Measurements from ENCODE around the gene CD3E. TPM values are rescaled to one million over a fixed set of nuclear protein-coding genes. Genes with fewer than 3 reads are reported as not detected.

CD3E gene
- total and polyA plus RNA-seq, 7 experiments from 2014 or later, result 392 to 1,286 (median 692) TPM

GRCh38 chr11:118341261-118341660 is 36.7 kb downstream of the CD3E start:
- Histone ChIP-seq H3K9me3 (ENCODE audit: control insufficient read depth in 2 of 3, low read length in 3 of 3) (no peaks in the 10 kb centered on the region), H3K4me3 (ENCODE audit: low read length) (peak overlapping the region; percentile 88), H3K4me1 (ENCODE audit: control insufficient read depth in 2 of 2, insufficient read depth in 2 of 2, low read length in 2 of 2) (peaks cover 32 to 33% of the 10 kb centered on the region in 2 donors), H3K27me3 (ENCODE audit: control insufficient read depth in 2 of 2, insufficient read depth in 2 of 2, low read length in 2 of 2) (no peaks in the 10 kb centered on the region), H3K27ac (ENCODE audit: low read depth, low read length) (peak overlapping the region; percentile 96), H3K36me3 (ENCODE audit: control insufficient read depth in 2 of 3, insufficient read depth in 3 of 3, low read length in 3 of 3) (peaks cover 0 to 13% (median 8%) of the 10 kb centered on the region in 3 experiments)
- POLR2A ChIA-PET, result interaction anchor here (0.6 to 3.7 kb wide), 9 partner anchors 8 to 1112 kb away, joined by 3 to 24 read pairs (median 7); partner anchors contain the start of genes DPAGT1, JAML and UBE4A
- intact Hi-C loops (cut with micrococcal nuclease), result loop anchor here (5.0 kb wide), 3 partner anchors 231 to 586 kb away; partner anchors contain the start of genes ARCN1 (in 1 of the 2), BCL9L (in 1 of the 2) and IL10RA (in 1 of the 2)
- CTCF ChIA-PET, result interaction anchor here (1.0 to 7.8 kb wide), 6 partner anchors 19 to 143 kb away, joined by 3 to 74 read pairs (median 5); partner anchors contain the start of genes CD3E and UBE4A
- peak overlapping the region; percentile 89 to 98 (median 96) for H3K4me3 Mint-ChIP-seq
- ATAC-seq (no peak), DNase-seq (no peak)
- H3K4me1 Mint-ChIP-seq, result peaks cover 37 to 67% (median 60%) of the 10 kb centered on the region in 7 donors
- no peaks in the 10 kb centered on the region for H3K27me3 Mint-ChIP-seq
- H3K36me3 Mint-ChIP-seq, result peaks cover 14 to 59% (median 50%) of the 10 kb centered on the region in 5 donors
- peaks cover 0 to 1% (median 0%) of the 10 kb centered on the region in 11 donors for H3K9me3 Mint-ChIP-seq
- H3K27ac Mint-ChIP-seq, result peak overlapping the region; percentile 84 to 100 (median 98)

- ChIA-PET CTCF (interaction anchor here (1.0 to 7.8 kb wide), 9 partner anchors 10 to 143 kb away, joined by 3 to 74 read pairs (median 5); partner anchors contain the start of genes CD3E and UBE4A), POLR2A (interaction anchor here (0.5 to 3.7 kb wide), 14 partner anchors 9 to 760 kb away, joined by 3 to 24 read pairs (median 5); partner anchors contain the start of genes DPAGT1, JAML, KMT2A and MPZL3)
- H3K4me1 ChIP-seq (ENCODE audit: control insufficient read depth in 2 of 2, insufficient read depth in 2 of 2, low read length in 2 of 2), result peaks cover 29 to 36% of the 10 kb centered on the region in 2 donors
- peaks cover 17 to 59% (median 48%) of the 10 kb centered on the region in 5 donors for H3K36me3 Mint-ChIP-seq
- ATAC-seq, result no peak
- no peaks in the 10 kb centered on the region for H3K27me3 ChIP-seq (ENCODE audit: control insufficient read depth in 2 of 2, insufficient read depth in 2 of 2, low read length in 2 of 2)
- H3K27ac Mint-ChIP-seq, result peak overlapping the region; percentile 84 to 100 (median 98)
- peak overlapping the region; percentile 96 for H3K27ac ChIP-seq (ENCODE audit: low read depth, low read length)
- H3K4me3 ChIP-seq (ENCODE audit: low read length), result peak overlapping the region; percentile 88
- no peaks in the 10 kb centered on the region for H3K27me3 Mint-ChIP-seq
- H3K36me3 ChIP-seq (ENCODE audit: control insufficient read depth in 2 of 3, insufficient read depth in 3 of 3, low read length in 3 of 3), result peaks cover 0 to 7% (median 2%) of the 10 kb centered on the region in 3 experiments
- H3K4me3 Mint-ChIP-seq, result peak overlapping the region; percentile 89 to 98 (median 96)
- peak in 5 of 9 donors; percentile 35 to 43 (median 39) for DNase-seq
- peaks cover 35 to 69% (median 57%) of the 10 kb centered on the region in 7 donors for H3K4me1 Mint-ChIP-seq
- H3K9me3 Mint-ChIP-seq, result peaks cover 0 to 1% (median 0%) of the 10 kb centered on the region in 11 donors
- intact Hi-C loops (cut with micrococcal nuclease), result loop anchor here (1.0 to 5.0 kb wide), 5 partner anchors 37 to 585 kb away; partner anchors contain the start of genes ARCN1 (in 1 of the 2), BCL9L (in 1 of the 2) and IL10RA (in 1 of the 2)
- no peaks in the 10 kb centered on the region for H3K9me3 ChIP-seq (ENCODE audit: control insufficient read depth in 2 of 3, low read length in 3 of 3)
These were observed 37.4 kb downstream of the CD3E start for GRCh38 chr11:118341815-118342489.

GRCh38 chr11:118342503-118343161 is 38.1 kb downstream of the CD3E start, which contains the start of gene CD3D:
Gene CD3D (minus strand): TSS chr11:118342705. CDS start chr11:118342607, 98 bp downstream.
- Mint-ChIP-seq H3K36me3 (peaks cover 18 to 61% (median 50%) of the 10 kb centered on the region in 5 donors), H3K4me3 (peak within 1 kb of the TSS; percentile 89 to 98 (median 96)), H3K9me3 (peaks cover 0 to 1% (median 0%) of the 10 kb centered on the region in 11 donors), H3K27me3 (no peaks in the 10 kb centered on the region), H3K4me1 (peaks cover 41 to 76% (median 62%) of the 10 kb centered on the region in 7 donors), H3K27ac (peak within 1 kb of the TSS; percentile 84 to 100 (median 98))
- ChIA-PET POLR2A (interaction anchor here (0.5 to 3.7 kb wide), 13 partner anchors 9 to 126 kb away, joined by 3 to 24 read pairs (median 5); partner anchors contain the start of genes JAML, KMT2A, MPZL3 and UBE4A), CTCF (interaction anchor here (0.9 to 7.8 kb wide), 9 partner anchors 9 to 143 kb away, joined by 3 to 74 read pairs (median 5); partner anchors contain the start of genes CD3E and UBE4A)
- Histone ChIP-seq H3K36me3 (ENCODE audit: control insufficient read depth in 2 of 3, insufficient read depth in 3 of 3, low read length in 3 of 3) (peaks cover 0 to 7% (median 0%) of the 10 kb centered on the region in 3 experiments), H3K4me1 (ENCODE audit: control insufficient read depth in 2 of 2, insufficient read depth in 2 of 2, low read length in 2 of 2) (peaks cover 32 to 35% of the 10 kb centered on the region in 2 donors), H3K4me3 (ENCODE audit: low read length) (peak within 1 kb of the TSS; percentile 88), H3K27me3 (ENCODE audit: control insufficient read depth in 2 of 2, insufficient read depth in 2 of 2, low read length in 2 of 2) (no peaks in the 10 kb centered on the region), H3K9me3 (ENCODE audit: control insufficient read depth in 2 of 3, low read length in 3 of 3) (no peaks in the 10 kb centered on the region), H3K27ac (ENCODE audit: low read depth, low read length) (peak within 1 kb of the TSS; percentile 96)
- DNase-seq (peak in 8 of 9 donors; percentile 64 to 91 (median 70)), ATAC-seq (peak; percentile 59)
- intact Hi-C loops (cut with micrococcal nuclease), result loop anchor here (1.0 to 5.0 kb wide), 5 partner anchors 37 to 585 kb away; partner anchors contain the start of genes ARCN1 (in 1 of the 2), BCL9L (in 1 of the 2) and IL10RA (in 1 of the 2)

GRCh38 chr11:118343248-118343647 is 38.7 kb downstream of the CD3E start:
- Histone ChIP-seq H3K9me3 (ENCODE audit: control insufficient read depth in 2 of 3, low read length in 3 of 3) (no peaks in the 10 kb centered on the region), H3K27me3 (ENCODE audit: control insufficient read depth in 2 of 2, insufficient read depth in 2 of 2, low read length in 2 of 2) (no peaks in the 10 kb centered on the region), H3K4me3 (ENCODE audit: low read length) (peak overlapping the region; percentile 88), H3K4me1 (ENCODE audit: control insufficient read depth in 2 of 2, insufficient read depth in 2 of 2, low read length in 2 of 2) (peaks cover 30 to 35% of the 10 kb centered on the region in 2 donors), H3K36me3 (ENCODE audit: control insufficient read depth in 2 of 3, insufficient read depth in 3 of 3, low read length in 3 of 3) (peaks cover 0 to 12% (median 0%) of the 10 kb centered on the region in 3 experiments), H3K27ac (ENCODE audit: low read depth, low read length) (peak overlapping the region; percentile 96)
- Mint-ChIP-seq H3K9me3 (peaks cover 0 to 1% (median 0%) of the 10 kb centered on the region in 11 donors), H3K27ac (peak overlapping the region; percentile 84 to 100 (median 98)), H3K36me3 (peaks cover 18 to 61% (median 51%) of the 10 kb centered on the region in 5 donors), H3K4me1 (peaks cover 44 to 77% (median 65%) of the 10 kb centered on the region in 7 donors), H3K27me3 (no peaks in the 10 kb centered on the region), H3K4me3 (peak overlapping the region; percentile 89 to 98 (median 96))
- POLR2A ChIA-PET, result interaction anchor here (0.6 to 3.7 kb wide), 8 partner anchors 8 to 118 kb away, joined by 3 to 24 read pairs (median 8); partner anchors contain the start of genes JAML, KMT2A and UBE4A
- CTCF ChIA-PET, result interaction anchor here (0.9 to 7.8 kb wide), 6 partner anchors 9 to 119 kb away, joined by 3 to 74 read pairs (median 4); partner anchors contain the start of gene CD3E
- DNase-seq (peak in 1 of 9 donors; percentile 20), ATAC-seq (no peak)
- intact Hi-C loops (cut with micrococcal nuclease), result loop anchor here (2.0 to 5.0 kb wide), 4 partner anchors 140 to 584 kb away; partner anchors contain the start of genes ARCN1 (in 1 of the 2), BCL9L (in 1 of the 2) and IL10RA (in 1 of the 2)

GRCh38 chr11:118343981-118344515 is 39.5 kb downstream of the CD3E start, which contains the start of gene CD3G:
Gene CD3G (plus strand): TSS chr11:118344344. CDS start chr11:118344424, 80 bp downstream.
- no peaks in the 10 kb centered on the region for H3K27me3 ChIP-seq (ENCODE audit: control insufficient read depth in 2 of 2, insufficient read depth in 2 of 2, low read length in 2 of 2)
- CTCF ChIA-PET, result interaction anchor here (0.9 to 7.8 kb wide), 3 partner anchors 10 to 42 kb away, joined by 3 to 74 read pairs (median 11); partner anchors contain the start of gene CD3E
- DNase-seq (peak; percentile 39 to 83 (median 77)), ATAC-seq (peak; percentile 88)
- POLR2A ChIA-PET, result interaction anchor here (0.7 to 1.6 kb wide), 3 partner anchors 9 to 130 kb away, joined by 3 to 6 read pairs (median 4); no protein-coding TSS in a partner anchor
- H3K27ac ChIP-seq (ENCODE audit: low read depth, low read length), result peak within 1 kb of the TSS; percentile 96
- H3K27me3 Mint-ChIP-seq, result no peaks in the 10 kb centered on the region
- H3K36me3 ChIP-seq (ENCODE audit: control insufficient read depth in 2 of 3, insufficient read depth in 3 of 3, low read length in 3 of 3), result peaks cover 0 to 20% (median 5%) of the 10 kb centered on the region in 3 experiments
- peak within 1 kb of the TSS; percentile 89 to 98 (median 96) for H3K4me3 Mint-ChIP-seq
- intact Hi-C loops (cut with micrococcal nuclease), result loop anchor here (1.0 to 5.0 kb wide), 8 partner anchors 9 to 583 kb away; partner anchors contain the start of genes UBE4A (in 2 of the 2), ARCN1 (in 1 of the 2), BCL9L (in 1 of the 2) and IL10RA (in 1 of the 2)
- H3K9me3 ChIP-seq (ENCODE audit: control insufficient read depth in 2 of 3, low read length in 3 of 3), result no peaks in the 10 kb centered on the region
- peaks cover 22 to 35% of the 10 kb centered on the region in 2 donors for H3K4me1 ChIP-seq (ENCODE audit: control insufficient read depth in 2 of 2, insufficient read depth in 2 of 2, low read length in 2 of 2)
- peak within 1 kb of the TSS; percentile 88 for H3K4me3 ChIP-seq (ENCODE audit: low read length)
- H3K36me3 Mint-ChIP-seq, result peaks cover 25 to 61% (median 51%) of the 10 kb centered on the region in 5 donors
- H3K4me1 Mint-ChIP-seq, result peaks cover 43 to 77% (median 65%) of the 10 kb centered on the region in 7 donors
- peak within 1 kb of the TSS; percentile 84 to 100 (median 98) for H3K27ac Mint-ChIP-seq
- peaks cover 0 to 1% (median 0%) of the 10 kb centered on the region in 11 donors for H3K9me3 Mint-ChIP-seq
